ENCODE data around the gene ABI2. TPM values are rescaled to one million over a fixed set of nuclear protein-coding genes. Genes with fewer than 3 reads are reported as not detected.

The ABI2 gene
- total RNA-seq, 6 experiments from 2014 or later = 5.2 to 13.9 (median 8.9) TPM

GRCh38 chr2:203450561-203450960, 122.4 kb downstream of the ABI2 start:
- H3K27ac ChIP-seq = no peak overlapping the region
- H3K4me3 ChIP-seq = no peak overlapping the region
- intact Hi-C loops (cut with DNase I) = no loop called here
- DNase-seq (no peak), ATAC-seq (peak in 2 of 4 donors; percentile 14 to 16)
- 77% methylated on average over 3 of the region's 3 CpGs for WGBS (ENCODE audit: insufficient coverage, low coverage, low lambda C conversion rate, missing lambda C conversion rate)
- TF ChIP-seq CTCF (IDR thresholded peaks at IDR 0.05) (no peak), POLR2A (IDR thresholded peaks at IDR 0.05) (no peak)
- H3K27me3 ChIP-seq = no peaks in the 10 kb centered on the region
- H3K9me3 ChIP-seq = no peaks in the 10 kb centered on the region
- H3K36me3 ChIP-seq = peaks cover 0 to 99% (median 32%) of the 10 kb centered on the region in 4 donors
- peaks cover 0 to 8% (median 0%) of the 10 kb centered on the region in 4 donors for H3K4me1 ChIP-seq

- intact Hi-C loops (cut with DNase I) = no loop called here
- TF ChIP-seq CTCF (IDR thresholded peaks at IDR 0.05) (no peak), POLR2A (IDR thresholded peaks at IDR 0.05) (no peak)
- H3K36me3 ChIP-seq = peaks cover 0 to 99% (median 29%) of the 10 kb centered on the region in 4 donors
- ATAC-seq = no peak
- no peak overlapping the region for H3K4me3 ChIP-seq
- no peaks in the 10 kb centered on the region for H3K9me3 ChIP-seq
- no peak overlapping the region for H3K27ac ChIP-seq
- WGBS (ENCODE audit: insufficient coverage, low coverage, low lambda C conversion rate, missing lambda C conversion rate) = 87% methylated on average over 2 of the region's 2 CpGs
- DNase-seq = no peak
- H3K4me1 ChIP-seq = peaks cover 0 to 4% (median 0%) of the 10 kb centered on the region in 4 donors
- H3K27me3 ChIP-seq = no peaks in the 10 kb centered on the region
Observed at GRCh38 chr2:203451011-203451410, 122.8 kb downstream of the ABI2 start.

GRCh38 chr2:203451689-203452088, 123.5 kb downstream of the ABI2 start:
- DNase-seq = no peak
- no peaks in the 10 kb centered on the region for H3K9me3 ChIP-seq
- peak in 1 of 4 donors; percentile 33 for ATAC-seq
- H3K27me3 ChIP-seq = no peaks in the 10 kb centered on the region
- intact Hi-C loops (cut with DNase I) = no loop called here
- H3K4me1 ChIP-seq = peaks cover 0 to under 1% (median 0%) of the 10 kb centered on the region in 4 donors
- 78% methylated on average over 1 of the region's 1 CpG for WGBS (ENCODE audit: insufficient coverage, low coverage, low lambda C conversion rate, missing lambda C conversion rate)
- TF ChIP-seq POLR2A (IDR thresholded peaks at IDR 0.05) (no peak), CTCF (IDR thresholded peaks at IDR 0.05) (no peak)
- no peak overlapping the region for H3K4me3 ChIP-seq
- H3K36me3 ChIP-seq = peaks cover 0 to 97% (median 24%) of the 10 kb centered on the region in 4 donors
- no peak overlapping the region for H3K27ac ChIP-seq

- H3K27ac ChIP-seq = no peak overlapping the region
- 11% methylated on average over 1 of the region's 1 CpG for WGBS (ENCODE audit: insufficient coverage, low coverage, low lambda C conversion rate, missing lambda C conversion rate)
- ATAC-seq (peak; percentile 76 to 93 (median 83)), DNase-seq (no peak)
- no peak for TF ChIP-seq POLR2A (IDR thresholded peaks at IDR 0.05)
- TF ChIP-seq CTCF (IDR thresholded peaks at IDR 0.05) = peak; percentile 63 to 70 (median 64)
- H3K36me3 ChIP-seq = peaks cover 0 to 97% (median 26%) of the 10 kb centered on the region in 4 donors
- H3K9me3 ChIP-seq = no peaks in the 10 kb centered on the region
- H3K4me1 ChIP-seq = no peaks in the 10 kb centered on the region
- no peaks in the 10 kb centered on the region for H3K27me3 ChIP-seq
- no peak overlapping the region for H3K4me3 ChIP-seq
- intact Hi-C loops (cut with DNase I) = no loop called here
Observed at GRCh38 chr2:203453858-203454451, 125.8 kb downstream of the ABI2 start.

Data from right lobe of liver (tissue), 6 donors.